CD14-positive monocyte (primary cell): ENCODE data around the gene NLGN4Y. TPM values are rescaled to one million over a fixed set of nuclear protein-coding genes. Genes with fewer than 3 reads are reported as not detected.

ENCODE experiments used
- DNase-seq, 3 donors: peaks; one replicate each; pipeline ENCODE4 v3.0.0-alpha.2; 2011 to 2022
- H2AFZ ChIP-seq: 2 replicates; pipeline ENCODE4 v1.6.0; 2012; ENCODE audit warnings: mild to moderate bottlenecking, low read depth, low read length, inconsistent platforms; ENCODE audit not compliant: insufficient read depth, poor library complexity, severe bottlenecking
- H3K27ac ChIP-seq, 2 donors: 1 replicate in 1 of 2; 2 replicates in 1 of 2; pipeline ENCODE4 v1.5.1; 2012 to 2013; ENCODE audit warnings: low read length in 2 of 2, control low read depth in 1 of 2, inconsistent platforms in 1 of 2, low read depth in 1 of 2, mild to moderate bottlenecking in 1 of 2
- H3K27me3 ChIP-seq, 2 donors: one replicate each; pipeline versions ENCODE4 v1.6.0 to v1.6.1; 2011 to 2013; ENCODE audit warnings: low read length in 2 of 2; ENCODE audit not compliant: control insufficient read depth in 2 of 2, insufficient read depth in 2 of 2
- H3K36me3 ChIP-seq, 2 donors: replicated peaks in 1 of 2; 1 replicate in 1 of 2; 2 replicates in 1 of 2; pipeline versions ENCODE4 v1.5.1 to v1.6.1; 2012 to 2013; ENCODE audit warnings: low read length in 2 of 2, control low read depth in 1 of 2, inconsistent platforms in 1 of 2, mild to moderate bottlenecking in 1 of 2; ENCODE audit not compliant: insufficient read depth in 2 of 2, control insufficient read depth in 1 of 2
- H3K4me1 ChIP-seq, 2 donors: 1 replicate in 1 of 2; 2 replicates in 1 of 2; pipeline versions ENCODE4 v1.5.1 to v1.6.1; 2012 to 2013; ENCODE audit warnings: low read length in 2 of 2, control low read depth in 1 of 2, inconsistent platforms in 1 of 2, mild to moderate bottlenecking in 1 of 2, moderate library complexity in 1 of 2; ENCODE audit not compliant: insufficient read depth in 2 of 2, control insufficient read depth in 1 of 2
- H3K4me2 ChIP-seq: replicated peaks from 2 replicates; pipeline ENCODE3; 2012; ENCODE audit warnings: low read length, moderate library complexity, mild to moderate bottlenecking; ENCODE audit not compliant: poor library complexity, severe bottlenecking; ENCODE audit errors: extremely low read depth
- H3K4me3 ChIP-seq, 3 experiments: fragments of 200-600 bp in 1 of 3; sonication (generic) in 1 of 3; replicated peaks in 1 of 3; 1 replicate in 2 of 3; 2 replicates in 1 of 3; pipeline ENCODE4 v1.5.1; 2011 to 2013; ENCODE audit warnings: low read length in 3 of 3, mild to moderate bottlenecking in 3 of 3, control low read depth in 2 of 3, low read depth in 2 of 3, inconsistent platforms in 1 of 3, moderate library complexity in 1 of 3
- H3K79me2 ChIP-seq: 2 replicates; pipeline ENCODE4 v1.6.0; 2012; ENCODE audit warnings: mild to moderate bottlenecking, control low read depth, inconsistent platforms, low read length, moderate library complexity; ENCODE audit not compliant: insufficient read depth
- H3K9ac ChIP-seq: 2 replicates; pipeline ENCODE4 v1.6.0; 2017; ENCODE audit warnings: low read length, mild to moderate bottlenecking; ENCODE audit not compliant: insufficient read depth, poor library complexity, severe bottlenecking
- H3K9me3 ChIP-seq, 2 donors: replicated peaks in 1 of 2; 1 replicate in 1 of 2; 2 replicates in 1 of 2; pipeline versions ENCODE4 v1.5.1 to v1.6.1; 2012 to 2013; ENCODE audit warnings: low read length in 2 of 2, control low read depth in 1 of 2; ENCODE audit not compliant: control insufficient read depth in 1 of 2, insufficient read depth in 1 of 2
- H4K20me1 ChIP-seq: 2 replicates; pipeline ENCODE4 v1.6.0; 2012; ENCODE audit warnings: mild to moderate bottlenecking, low read length, control low read depth, moderate library complexity; ENCODE audit not compliant: insufficient read depth
- H3K27ac Mint-ChIP-seq, 7 donors: one replicate each; pipeline ENCODE4 v1.8.0; 2020; ENCODE audit warnings: mild to moderate bottlenecking in 7 of 7, mixed read lengths in 7 of 7, moderate library complexity in 6 of 7, inconsistent platforms in 2 of 7
- H3K27me3 Mint-ChIP-seq, 3 donors: one replicate each; pipeline ENCODE4 v1.8.0; 2021 to 2022; ENCODE audit warnings: low read depth in 3 of 3, mild to moderate bottlenecking in 3 of 3, mixed read lengths in 3 of 3, moderate library complexity in 3 of 3, inconsistent platforms in 1 of 3
- H3K36me3 Mint-ChIP-seq, 2 donors: one replicate each; pipeline ENCODE4 v1.8.0; 2020; ENCODE audit warnings: mixed read lengths in 2 of 2, inconsistent platforms in 1 of 2, mild to moderate bottlenecking in 1 of 2
- H3K4me1 Mint-ChIP-seq: one replicate; pipeline ENCODE4 v1.8.0; 2020; ENCODE audit warnings: mild to moderate bottlenecking, mixed read lengths
- H3K4me3 Mint-ChIP-seq, 2 donors: one replicate each; pipeline ENCODE4 v1.8.0; 2020; ENCODE audit warnings: mild to moderate bottlenecking in 2 of 2, mixed read lengths in 2 of 2, moderate library complexity in 1 of 2
- H3K9me3 Mint-ChIP-seq, 7 donors: one replicate each; pipeline ENCODE4 v1.8.0; 2020 to 2022; ENCODE audit warnings: mixed read lengths in 7 of 7, mild to moderate bottlenecking in 6 of 7, moderate library complexity in 6 of 7, inconsistent platforms in 2 of 7
- WGBS: methylation state at CpG from one replicate; pipeline ENCODE4 v1.1.5; 2013; ENCODE audit warnings: missing lambda C conversion rate; ENCODE audit not compliant: insufficient coverage; 5-methylcytosine and 5-hydroxymethylcytosine counted together
- intact Hi-C, 2 donors: fragments of 100-400 bp; cut with micrococcal nuclease; formaldehyde crosslinking; loops; one replicate each; pipeline versions ENCODE4 v1.15.0 to v1.15.1; 2023
- polyA plus RNA-seq, 3 donors: library from polyadenylated mRNA; depleted of rRNA in 1 of 3; unstranded in 2 of 3; stranded (reverse) in 1 of 3; fragments of 300-500 nt in 2 of 3; fragments of >200 nt in 1 of 3; fragmentation: Illumina TruSeq in 2 of 3; gene quantifications; 1 replicate in 2 of 3; 2 replicates in 1 of 3; pipeline ENCODE4 v1.2.3, GENCODE V29; 2012 to 2021
- TF ChIP-seq, protein P1 (sequence below): fragments of 200-600 bp; IDR thresholded peaks from one replicate; pipeline ENCODE4 v1.8.0; 2022; ENCODE audit warnings: antibody characterized with exemption, mild to moderate bottlenecking

NLGN4Y gene
- polyA plus RNA-seq, 3 donors, result not detected

GRCh38 chrY:14837466-14837865 is 313.1 kb downstream of the NLGN4Y start:
- Mint-ChIP-seq H3K27me3 (no peaks in the 10 kb centered on the region), H3K9me3 (peaks cover 0 to 2% (median 0%) of the 10 kb centered on the region in 7 donors), H3K4me1 (no peaks in the 10 kb centered on the region), H3K27ac (no peak overlapping the region), H3K4me3 (no peak overlapping the region), H3K36me3 (no peaks in the 10 kb centered on the region)
- H3K4me3 ChIP-seq, result no peak overlapping the region
- H3K27ac ChIP-seq, result no peak overlapping the region
- H3K4me1 ChIP-seq, result no peaks in the 10 kb centered on the region
- H3K79me2 ChIP-seq, result no peaks in the 10 kb centered on the region
- TF ChIP-seq, protein P1, sequence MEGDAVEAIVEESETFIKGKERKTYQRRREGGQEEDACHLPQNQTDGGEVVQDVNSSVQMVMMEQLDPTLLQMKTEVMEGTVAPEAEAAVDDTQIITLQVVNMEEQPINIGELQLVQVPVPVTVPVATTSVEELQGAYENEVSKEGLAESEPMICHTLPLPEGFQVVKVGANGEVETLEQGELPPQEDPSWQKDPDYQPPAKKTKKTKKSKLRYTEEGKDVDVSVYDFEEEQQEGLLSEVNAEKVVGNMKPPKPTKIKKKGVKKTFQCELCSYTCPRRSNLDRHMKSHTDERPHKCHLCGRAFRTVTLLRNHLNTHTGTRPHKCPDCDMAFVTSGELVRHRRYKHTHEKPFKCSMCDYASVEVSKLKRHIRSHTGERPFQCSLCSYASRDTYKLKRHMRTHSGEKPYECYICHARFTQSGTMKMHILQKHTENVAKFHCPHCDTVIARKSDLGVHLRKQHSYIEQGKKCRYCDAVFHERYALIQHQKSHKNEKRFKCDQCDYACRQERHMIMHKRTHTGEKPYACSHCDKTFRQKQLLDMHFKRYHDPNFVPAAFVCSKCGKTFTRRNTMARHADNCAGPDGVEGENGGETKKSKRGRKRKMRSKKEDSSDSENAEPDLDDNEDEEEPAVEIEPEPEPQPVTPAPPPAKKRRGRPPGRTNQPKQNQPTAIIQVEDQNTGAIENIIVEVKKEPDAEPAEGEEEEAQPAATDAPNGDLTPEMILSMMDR, result no peak
- no peaks in the 10 kb centered on the region for H4K20me1 ChIP-seq
- no peaks in the 10 kb centered on the region for H3K27me3 ChIP-seq
- intact Hi-C loops, result no loop called here
- no peak for DNase-seq
- no CpG with 5 or more reads among the region's 3 CpGs for WGBS
- H3K4me2 ChIP-seq, result no peak overlapping the region
- H3K9me3 ChIP-seq, result no peaks in the 10 kb centered on the region
- H3K9ac ChIP-seq, result no peak overlapping the region
- H3K36me3 ChIP-seq, result no peaks in the 10 kb centered on the region
- no peak overlapping the region for H2AFZ ChIP-seq

DNA sequence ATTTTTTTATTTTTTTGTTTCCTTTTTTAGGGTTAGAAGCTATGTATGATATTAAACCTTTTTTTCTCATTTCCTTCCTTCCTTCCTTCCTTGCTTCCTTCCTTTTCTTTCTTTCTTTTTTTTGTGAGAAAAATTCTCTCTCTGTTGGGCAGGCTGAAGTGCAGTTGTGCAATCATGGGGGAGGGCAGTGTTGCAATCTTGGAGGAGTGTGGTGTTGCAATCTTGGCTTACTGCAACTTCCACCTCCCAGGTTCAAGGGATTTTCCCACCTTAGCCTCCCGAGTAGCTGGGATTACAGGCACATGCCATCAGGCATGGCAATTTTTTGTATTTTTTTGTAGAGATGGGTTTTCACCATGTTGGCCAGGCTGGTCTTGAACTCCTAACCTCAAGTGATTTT is 326.4 kb downstream of the NLGN4Y start:
- H3K4me3 ChIP-seq, result no peak overlapping the region
- H3K9me3 Mint-ChIP-seq, result peaks cover 0 to 2% (median 0%) of the 10 kb centered on the region in 7 donors
- no peaks in the 10 kb centered on the region for H3K27me3 Mint-ChIP-seq
- H3K27ac ChIP-seq, result no peak overlapping the region
- H3K27me3 ChIP-seq, result no peaks in the 10 kb centered on the region
- TF ChIP-seq, protein P1, result no peak
- no peaks in the 10 kb centered on the region for H3K4me1 ChIP-seq
- no peak overlapping the region for H3K27ac Mint-ChIP-seq
- intact Hi-C loops, result no loop called here
- no peak overlapping the region for H2AFZ ChIP-seq
- H4K20me1 ChIP-seq, result no peaks in the 10 kb centered on the region
- no peak overlapping the region for H3K4me3 Mint-ChIP-seq
- WGBS, result no CpG with 5 or more reads among the region's 1 CpG
- H3K9me3 ChIP-seq, result peaks cover 0 to 5% of the 10 kb centered on the region in 2 donors
- H3K36me3 ChIP-seq, result no peaks in the 10 kb centered on the region
- no peak overlapping the region for H3K4me2 ChIP-seq
- no peak for DNase-seq
- H3K4me1 Mint-ChIP-seq, result no peaks in the 10 kb centered on the region
- H3K79me2 ChIP-seq, result no peaks in the 10 kb centered on the region
- no peaks in the 10 kb centered on the region for H3K36me3 Mint-ChIP-seq
- H3K9ac ChIP-seq, result no peak overlapping the region
